PC-3 (cell line): ENCODE data around the gene IFITM10. TPM values are rescaled to one million over a fixed set of nuclear protein-coding genes. Genes with fewer than 3 reads are reported as not detected.

Experiments used
- ATAC-seq: fragments of 200-7000 bp; cut with Tn5 transposase; 2 replicates; pipeline ENCODE4 v1.9.1; 2020; ENCODE audit warnings: mild to moderate bottlenecking, moderate library complexity
- BruUV-seq: library from RNA; stranded (reverse); fragments of 400-500 nt; replicated peaks from 2 replicates; lab custom pipeline; 2021; lab: Mats Ljungman, UMichigan
- CTCF ChIA-PET: fragments of 300-600 bp; sonication (Branson Sonifier 250); formaldehyde crosslinking; loops from one replicate; lab custom pipeline; 2022; ENCODE audit warnings: antibody characterized with exemption; lab: Charles Lee
- POLR2A ChIA-PET: fragments of 300-600 bp; sonication (Branson Sonifier 250); formaldehyde crosslinking; loops from one replicate; lab custom pipeline; 2022; ENCODE audit warnings: antibody characterized with exemption; ENCODE audit not compliant: unreplicated experiment; lab: Charles Lee
- DNase-seq: peaks from one replicate; pipeline ENCODE4 v3.0.0-alpha.2; 2015
- H2AFZ ChIP-seq: fragments of 300-600 bp; sonication (generic); 2 replicates; pipeline ENCODE4 v1.6.0; 2016; ENCODE audit warnings: antibody characterized with exemption, low read length
- H3F3A ChIP-seq: fragments of 300-600 bp; sonication (generic); one replicate; pipeline ENCODE4 v1.6.0; 2017; ENCODE audit warnings: antibody characterized with exemption, low read length, control low read depth, mild to moderate bottlenecking; ENCODE audit not compliant: unreplicated experiment
- H3K27ac ChIP-seq: fragments of 300-600 bp; sonication (generic); 2 replicates; pipeline ENCODE4 v1.5.1; 2016; ENCODE audit warnings: mild to moderate bottlenecking, low read length
- H3K27me3 ChIP-seq: fragments of 300-600 bp; sonication (generic); 2 replicates; pipeline ENCODE4 v1.6.1; 2016; ENCODE audit warnings: low read length, mixed read lengths
- H3K36me3 ChIP-seq: fragments of 300-600 bp; sonication (generic); 2 replicates; pipeline ENCODE4 v1.6.1; 2016; ENCODE audit warnings: low read depth, mixed run types, low read length, mixed read lengths
- H3K4me1 ChIP-seq: fragments of 300-600 bp; sonication (generic); 2 replicates; pipeline ENCODE4 v1.5.1; 2016; ENCODE audit warnings: low read length; ENCODE audit not compliant: insufficient read depth
- H3K4me2 ChIP-seq: fragments of 300-600 bp; sonication (generic); 2 replicates; pipeline ENCODE4 v1.6.0; 2016; ENCODE audit warnings: low read length
- H3K4me3 ChIP-seq: fragments of 300-600 bp; sonication (generic); 2 replicates; pipeline ENCODE4 v1.5.1; 2016; ENCODE audit warnings: mild to moderate bottlenecking, low read length, mixed read lengths
- H3K79me2 ChIP-seq: fragments of 300-600 bp; sonication (generic); 2 replicates; pipeline ENCODE4 v1.6.1; 2017; ENCODE audit warnings: low read length, mixed read lengths
- H3K9ac ChIP-seq: fragments of 300-600 bp; sonication (generic); 2 replicates; pipeline ENCODE4 v1.6.0; 2016; ENCODE audit warnings: mild to moderate bottlenecking, low read length
- H3K9me2 ChIP-seq: fragments of 300-600 bp; sonication (generic); replicated peaks from 2 replicates; pipeline ENCODE4 v1.6.1; 2016; ENCODE audit warnings: mixed run types, low read length, mixed read lengths
- H3K9me3 ChIP-seq: fragments of 300-600 bp; sonication (generic); 2 replicates; pipeline ENCODE4 v1.6.1; 2016; ENCODE audit warnings: low read length, mixed read lengths
- H4K20me1 ChIP-seq: fragments of 300-600 bp; sonication (generic); 2 replicates; pipeline ENCODE4 v1.6.1; 2016; ENCODE audit warnings: low read length, mixed read lengths
- CTCF ChIP-seq: fragments of 300-600 bp; sonication (generic); conservative IDR thresholded peaks from 2 replicates; pipeline ENCODE4 v1.5.1; 2017; ENCODE audit warnings: antibody characterized with exemption, low read depth, mild to moderate bottlenecking, low read length
- EZH2 ChIP-seq: fragments of 300-600 bp; sonication (generic); IDR thresholded peaks from one replicate; pipeline ENCODE4 v1.6.1; 2017; ENCODE audit warnings: antibody characterized with exemption, mild to moderate bottlenecking, low read length; ENCODE audit not compliant: unreplicated experiment
- EZH2phosphoT487 ChIP-seq: fragments of 300-600 bp; sonication (generic); IDR thresholded peaks from 2 replicates; pipeline ENCODE4 v1.6.1; 2018; ENCODE audit warnings: mild to moderate bottlenecking, antibody characterized with exemption, low read length, borderline replicate concordance
- intact Hi-C: fragments of 100-400 bp; cut with micrococcal nuclease; formaldehyde crosslinking; loops from 2 replicates; pipeline ENCODE4 v1.9.0; 2023
- total RNA-seq: library from RNA; depleted of rRNA; stranded (reverse); fragments of >200 nt; gene quantifications from 2 replicates; pipeline ENCODE4 v1.2.3, GENCODE V29; 2014

IFITM10 gene
- total RNA-seq, 1 experiment from 2014 or later = 1.4 TPM

DNA sequence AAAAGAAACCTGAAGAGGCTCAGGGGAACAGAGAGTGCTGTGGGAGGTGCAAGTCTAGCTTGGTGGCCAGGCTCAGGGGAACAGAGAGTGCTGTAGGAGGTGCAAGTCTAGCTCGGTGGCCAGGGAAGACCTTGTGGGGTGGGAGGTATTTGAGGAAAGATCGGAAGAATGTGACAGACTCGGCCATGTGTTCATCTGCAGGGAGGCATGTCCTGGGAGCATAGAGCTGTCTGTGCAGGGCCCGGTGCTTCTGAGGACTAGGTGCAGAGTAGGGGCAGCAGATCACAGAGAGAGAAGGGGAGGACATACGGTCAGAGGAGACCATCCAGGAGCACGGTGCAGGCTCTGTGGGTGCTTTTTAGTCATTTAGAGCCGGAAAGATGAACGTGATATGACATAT lies 10.8 kb downstream of the IFITM10 start:
- ChIA-PET POLR2A (no interaction called here), CTCF (interaction anchor here (0.5 kb wide), 1 partner anchor 93 kb away, joined by 4 read pairs; no protein-coding TSS in a partner anchor)
- ATAC-seq (no peak), DNase-seq (no peak)
- H2AFZ ChIP-seq = no peak overlapping the region
- H3K9ac ChIP-seq = no peak overlapping the region
- no peak overlapping the region for H3K27ac ChIP-seq
- no peak overlapping the region for H3K4me3 ChIP-seq
- no peaks in the 10 kb centered on the region for H3K9me3 ChIP-seq
- TF ChIP-seq EZH2phosphoT487 (no peak), EZH2 (no peak), CTCF (no peak)
- H3K4me1 ChIP-seq = no peaks in the 10 kb centered on the region
- no peaks in the 10 kb centered on the region for H3F3A ChIP-seq
- no peaks in the 10 kb centered on the region for H3K36me3 ChIP-seq
- H3K79me2 ChIP-seq = no peaks in the 10 kb centered on the region
- H4K20me1 ChIP-seq = no peaks in the 10 kb centered on the region
- BruUV-seq = no TSS peak
- intact Hi-C loops = no loop called here
- H3K9me2 ChIP-seq = no peaks in the 10 kb centered on the region
- no peak overlapping the region for H3K4me2 ChIP-seq
- peaks cover 8% of the 10 kb centered on the region; the same call in 1 of the 2 replicates for H3K27me3 ChIP-seq

DNA sequence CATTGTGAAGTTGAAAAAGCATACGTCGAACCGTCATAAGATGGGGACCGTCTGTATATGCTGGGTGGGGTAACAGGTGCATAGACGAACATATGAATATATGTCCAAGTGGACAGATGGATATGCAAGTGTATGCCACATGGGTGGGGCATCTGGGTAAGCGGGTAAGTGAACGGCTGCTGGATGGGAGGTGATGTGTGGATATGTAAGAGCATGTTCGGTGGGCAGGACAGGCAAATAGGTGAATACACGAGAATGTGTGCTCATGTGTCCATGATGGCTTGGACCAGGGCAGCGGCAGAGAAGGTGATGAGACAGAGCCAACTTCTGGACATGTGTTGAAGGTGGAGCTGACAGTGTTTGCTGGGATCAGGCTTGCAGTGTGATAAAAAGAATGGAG lies 12.0 kb downstream of the IFITM10 start:
- POLR2A ChIA-PET = no interaction called here
- no peak for DNase-seq
- no peak overlapping the region for H3K9ac ChIP-seq
- no peaks in the 10 kb centered on the region for H3K79me2 ChIP-seq
- ATAC-seq = no peak
- H3K4me2 ChIP-seq = no peak overlapping the region
- CTCF ChIA-PET = no interaction called here
- TF ChIP-seq CTCF = no peak
- no peak for TF ChIP-seq EZH2phosphoT487
- TF ChIP-seq EZH2 = no peak
- H3K9me3 ChIP-seq = no peaks in the 10 kb centered on the region
- H3K4me3 ChIP-seq = no peak overlapping the region
- H3K4me1 ChIP-seq = no peaks in the 10 kb centered on the region
- no TSS peak for BruUV-seq
- no peaks in the 10 kb centered on the region for H3K36me3 ChIP-seq
- no peaks in the 10 kb centered on the region for H3F3A ChIP-seq
- peaks cover 15% of the 10 kb centered on the region for H3K27me3 ChIP-seq
- intact Hi-C loops = no loop called here
- H3K9me2 ChIP-seq = no peaks in the 10 kb centered on the region
- H3K27ac ChIP-seq = no peak overlapping the region
- no peak overlapping the region for H2AFZ ChIP-seq
- no peaks in the 10 kb centered on the region for H4K20me1 ChIP-seq

- H3K4me1 ChIP-seq = no peaks in the 10 kb centered on the region
- H3K9me3 ChIP-seq = no peaks in the 10 kb centered on the region
- TF ChIP-seq EZH2 (no peak), CTCF (no peak), EZH2phosphoT487 (no peak)
- H3F3A ChIP-seq = no peaks in the 10 kb centered on the region
- H3K36me3 ChIP-seq = no peaks in the 10 kb centered on the region
- H3K27ac ChIP-seq = no peak overlapping the region
- no peak overlapping the region for H3K9ac ChIP-seq
- no peak for DNase-seq
- H3K9me2 ChIP-seq = no peaks in the 10 kb centered on the region
- H3K27me3 ChIP-seq = peaks cover 22% of the 10 kb centered on the region
- no peak overlapping the region for H3K4me2 ChIP-seq
- BruUV-seq = no TSS peak
- no peaks in the 10 kb centered on the region for H4K20me1 ChIP-seq
- intact Hi-C loops = no loop called here
- POLR2A ChIA-PET = no interaction called here
- no peaks in the 10 kb centered on the region for H3K79me2 ChIP-seq
- no peak overlapping the region for H2AFZ ChIP-seq
- H3K4me3 ChIP-seq = no peak overlapping the region
- ATAC-seq = no peak
- CTCF ChIA-PET = no interaction called here
Measured at GRCh38 chr11:1737080-1737757, 13.2 kb downstream of the IFITM10 start.
